Loucy (cell line): ENCODE measurements around the gene MAN1C1.

Source experiments
- EZH2phosphoT487 ChIP-seq: fragments of 200-600 bp; IDR thresholded peaks from 2 replicates; pipeline ENCODE4 v1.6.1; 2018; ENCODE audit warnings: antibody characterized with exemption, mild to moderate bottlenecking, moderate library complexity, borderline replicate concordance
- TF ChIP-seq, protein P1 (sequence below): fragments of 200-600 bp; sonication (generic); conservative IDR thresholded peaks from 2 replicates; pipeline ENCODE4 v1.5.1; 2014; ENCODE audit warnings: mild to moderate bottlenecking, antibody characterized with exemption, low read length

DNA sequence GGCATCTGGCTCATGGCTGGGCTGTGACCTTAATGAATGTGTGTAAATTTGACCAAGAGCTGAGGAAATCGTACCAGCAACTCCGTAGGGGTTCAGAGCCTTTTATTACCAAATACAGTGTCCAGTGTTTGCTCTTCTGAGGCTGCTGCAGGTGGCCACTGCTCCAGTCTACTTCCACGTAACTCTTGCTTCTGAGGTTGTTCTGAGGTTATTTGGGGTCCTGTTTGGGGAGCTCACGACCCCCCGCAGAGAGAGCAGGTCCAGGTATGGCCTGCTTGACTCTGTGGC is 33.6 kb downstream of the MAN1C1 start:
- TF ChIP-seq, protein P1, sequence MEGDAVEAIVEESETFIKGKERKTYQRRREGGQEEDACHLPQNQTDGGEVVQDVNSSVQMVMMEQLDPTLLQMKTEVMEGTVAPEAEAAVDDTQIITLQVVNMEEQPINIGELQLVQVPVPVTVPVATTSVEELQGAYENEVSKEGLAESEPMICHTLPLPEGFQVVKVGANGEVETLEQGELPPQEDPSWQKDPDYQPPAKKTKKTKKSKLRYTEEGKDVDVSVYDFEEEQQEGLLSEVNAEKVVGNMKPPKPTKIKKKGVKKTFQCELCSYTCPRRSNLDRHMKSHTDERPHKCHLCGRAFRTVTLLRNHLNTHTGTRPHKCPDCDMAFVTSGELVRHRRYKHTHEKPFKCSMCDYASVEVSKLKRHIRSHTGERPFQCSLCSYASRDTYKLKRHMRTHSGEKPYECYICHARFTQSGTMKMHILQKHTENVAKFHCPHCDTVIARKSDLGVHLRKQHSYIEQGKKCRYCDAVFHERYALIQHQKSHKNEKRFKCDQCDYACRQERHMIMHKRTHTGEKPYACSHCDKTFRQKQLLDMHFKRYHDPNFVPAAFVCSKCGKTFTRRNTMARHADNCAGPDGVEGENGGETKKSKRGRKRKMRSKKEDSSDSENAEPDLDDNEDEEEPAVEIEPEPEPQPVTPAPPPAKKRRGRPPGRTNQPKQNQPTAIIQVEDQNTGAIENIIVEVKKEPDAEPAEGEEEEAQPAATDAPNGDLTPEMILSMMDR, result no peak
- no peak for TF ChIP-seq EZH2phosphoT487
